HG02852 (cell line): Measurements from ENCODE around the gene ELMOD3.
A peak's percentile ranks its signal among the peaks of the same experiment; 100 is the strongest.
"Not testable (repeated sequence)": the region's sequence is repeated elsewhere in the genome, so short reads cannot be mapped to it uniquely, and the experiment has no call there.

Experiments
- ATAC-seq: cut with Tn5 transposase; IDR thresholded peaks from one replicate; pipeline ENCODE4 v1.9.1; 2021; ENCODE audit warnings: mild to moderate bottlenecking, moderate library complexity; ENCODE audit not compliant: unreplicated experiment

Gene ELMOD3

DNA sequence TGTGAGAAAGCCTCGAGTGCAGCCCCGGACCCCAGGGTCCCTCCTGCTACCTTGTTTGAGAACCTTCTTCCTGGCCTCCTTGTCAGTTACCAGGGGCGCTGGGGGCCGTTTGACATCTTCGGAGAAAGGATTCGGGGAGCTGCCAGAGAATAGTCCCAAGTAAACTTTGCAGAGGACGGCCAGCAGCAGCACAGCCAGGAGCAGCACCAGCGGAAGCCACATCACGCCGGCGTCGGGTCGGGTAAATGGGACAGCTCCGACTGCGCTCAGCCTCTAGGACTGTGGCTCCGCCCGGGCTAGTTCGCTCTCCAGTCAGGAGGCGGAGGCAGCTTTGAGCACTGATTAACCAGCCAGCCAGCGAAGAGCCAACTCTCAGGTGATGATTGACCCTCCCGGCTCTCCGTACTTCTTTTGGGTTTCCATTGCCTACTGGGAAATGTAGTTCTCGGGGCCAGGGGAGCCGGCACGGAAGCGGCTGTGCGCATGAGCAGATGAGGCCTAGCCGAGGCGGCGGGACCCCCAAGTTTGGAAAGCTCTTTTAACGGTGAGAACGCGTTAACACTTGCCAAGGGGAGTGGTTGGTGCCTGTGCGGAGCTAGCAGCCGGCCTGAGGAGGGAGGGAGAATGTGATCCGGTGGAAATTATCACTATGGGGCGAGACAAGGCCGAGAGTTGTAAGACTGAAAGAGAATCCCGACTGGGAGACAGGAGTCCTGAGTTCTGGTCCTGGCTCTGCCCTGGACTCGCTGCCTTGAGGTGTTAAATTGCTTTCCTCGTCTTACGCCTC, at the start of gene ELMOD3, which contains the start of gene RETSAT:
ELMOD3 (plus strand) TSS at position 484 of the 787 bp plus-strand sequence. CDS start 2,430 bp downstream, outside the sequence.
RETSAT (minus strand) TSS at position 243 of the 787 bp plus-strand sequence; CDS start at position 222, 21 bp downstream.
- peak; percentile 97 for ATAC-seq

DNA sequence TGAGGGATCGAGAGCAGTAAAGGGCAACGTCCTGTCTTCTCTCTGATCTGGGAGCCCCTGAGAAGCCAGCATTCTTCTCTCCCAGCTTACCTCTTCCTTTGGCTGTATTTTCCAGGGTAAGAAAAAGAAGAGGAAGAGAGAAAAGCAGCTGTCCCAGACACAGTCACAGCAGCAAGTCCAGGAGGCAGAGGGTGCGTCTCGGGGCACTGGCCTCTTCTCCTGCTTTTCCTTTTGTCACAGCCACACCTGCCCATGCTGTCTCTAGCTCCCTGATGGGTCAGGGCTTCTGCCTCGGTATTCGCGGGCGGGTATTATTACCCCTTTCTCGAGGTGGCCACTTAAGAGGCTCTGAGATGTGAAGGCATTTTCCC, 47.1 kb upstream of the ELMOD3 start:
- ATAC-seq: no peak

DNA sequence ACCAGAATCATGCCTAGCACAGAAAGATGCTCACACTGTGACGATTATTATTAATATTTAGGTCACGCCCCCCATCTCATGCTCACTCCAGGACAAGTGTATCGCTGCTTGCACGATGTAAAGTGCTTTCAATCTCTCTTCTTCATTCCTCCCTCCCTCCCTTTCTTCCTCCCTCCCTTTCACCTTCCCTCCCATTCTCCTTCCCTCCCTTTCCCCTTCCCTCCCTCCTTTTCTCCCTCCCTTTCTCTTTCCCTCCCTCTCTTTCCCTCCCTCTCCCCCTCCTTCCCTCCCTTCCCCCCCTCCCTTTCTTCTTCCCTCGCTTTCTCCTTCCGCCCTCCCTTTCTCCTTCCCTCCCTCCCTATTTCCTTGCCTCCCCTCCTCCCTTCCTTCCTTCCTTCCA, 46.4 kb upstream of the ELMOD3 start:
- no peak for ATAC-seq

DNA sequence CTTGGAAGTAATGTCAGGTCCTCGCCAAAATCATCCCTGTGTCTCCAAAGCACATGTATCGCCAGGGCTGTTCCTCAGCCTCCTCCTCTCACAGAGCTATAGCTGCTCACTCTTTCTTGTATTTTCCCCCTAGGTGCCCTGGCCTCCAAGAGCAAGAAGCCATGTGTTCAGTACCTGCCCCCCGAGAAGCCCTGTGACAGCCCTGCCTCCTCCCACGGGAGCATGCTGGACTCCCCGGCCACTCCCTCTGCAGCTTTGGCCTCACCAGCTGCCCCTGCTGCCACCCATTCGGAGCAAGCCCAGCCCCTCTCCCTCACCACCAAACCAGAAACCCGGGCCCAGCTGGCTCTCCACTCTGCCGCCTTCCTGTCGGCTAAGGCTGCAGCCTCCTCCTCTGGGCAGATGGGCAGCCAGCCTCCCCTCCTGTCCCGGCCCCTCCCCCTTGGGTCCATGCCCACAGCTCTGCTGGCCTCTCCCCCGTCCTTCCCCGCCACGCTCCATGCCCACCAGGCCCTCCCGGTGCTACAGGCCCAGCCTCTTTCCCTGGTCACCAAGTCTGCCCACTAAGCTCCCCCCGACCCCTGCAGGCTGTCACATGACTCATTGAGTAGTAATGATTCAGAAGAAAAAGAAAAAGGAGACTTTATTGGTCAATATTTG, 45.5 kb upstream of the ELMOD3 start:
- ATAC-seq: no peak

DNA sequence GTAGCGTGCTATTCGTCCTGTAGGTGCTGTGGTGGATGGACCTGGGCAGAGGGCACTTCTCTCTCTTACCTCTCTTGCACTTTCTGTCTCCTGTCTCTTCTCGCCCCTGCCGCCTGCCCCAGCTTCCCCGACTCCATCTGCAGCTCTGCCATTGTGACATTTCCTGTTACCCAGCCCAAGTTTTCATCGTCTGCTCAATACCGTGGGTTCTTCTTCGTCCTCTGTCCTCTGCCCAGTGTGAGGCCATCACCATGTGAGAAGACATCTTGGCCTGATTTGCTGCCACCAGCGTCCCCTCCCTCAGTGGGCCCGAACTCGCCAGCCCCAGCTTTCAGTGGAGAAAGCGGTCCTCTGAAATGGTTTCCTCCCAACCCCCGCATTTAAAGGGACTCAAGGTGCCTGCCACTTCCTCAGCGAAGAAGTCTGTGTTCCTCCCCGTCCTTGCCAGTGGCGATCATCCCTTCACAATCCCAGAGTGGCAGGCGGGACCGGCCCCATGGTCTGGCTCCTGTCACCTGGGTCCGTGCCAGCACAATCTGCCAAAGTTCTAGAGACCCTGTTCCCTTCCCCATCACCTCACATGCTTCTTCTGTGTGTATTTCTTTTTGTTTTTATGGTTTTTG, 44.8 kb upstream of the ELMOD3 start:
- no peak for ATAC-seq

DNA sequence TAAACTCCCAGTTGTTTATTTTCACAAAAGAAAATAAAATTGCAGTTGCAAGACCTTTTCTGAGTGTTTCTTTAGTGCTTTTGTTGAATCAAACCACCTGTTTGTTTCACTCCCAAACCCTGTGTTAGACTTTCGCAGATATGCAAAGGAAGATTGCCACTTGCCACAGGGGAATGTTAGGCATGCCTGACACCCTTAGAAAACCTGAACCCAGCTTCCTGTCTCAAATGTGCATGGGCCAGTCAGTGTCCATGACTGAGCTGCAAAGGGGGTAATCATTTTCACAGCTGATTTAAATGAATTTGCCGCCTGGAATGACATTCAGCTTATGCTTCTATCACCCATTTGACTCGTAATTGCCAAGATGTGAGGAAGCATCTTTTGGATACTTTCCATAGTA, 44.2 kb upstream of the ELMOD3 start:
- no peak for ATAC-seq

GRCh38 chr2:85312404-85312803, 42.2 kb upstream of the ELMOD3 start:
- no peak for ATAC-seq

- ATAC-seq: no peak
Measured at GRCh38 chr2:85314884-85315242, 39.7 kb upstream of the ELMOD3 start.

DNA sequence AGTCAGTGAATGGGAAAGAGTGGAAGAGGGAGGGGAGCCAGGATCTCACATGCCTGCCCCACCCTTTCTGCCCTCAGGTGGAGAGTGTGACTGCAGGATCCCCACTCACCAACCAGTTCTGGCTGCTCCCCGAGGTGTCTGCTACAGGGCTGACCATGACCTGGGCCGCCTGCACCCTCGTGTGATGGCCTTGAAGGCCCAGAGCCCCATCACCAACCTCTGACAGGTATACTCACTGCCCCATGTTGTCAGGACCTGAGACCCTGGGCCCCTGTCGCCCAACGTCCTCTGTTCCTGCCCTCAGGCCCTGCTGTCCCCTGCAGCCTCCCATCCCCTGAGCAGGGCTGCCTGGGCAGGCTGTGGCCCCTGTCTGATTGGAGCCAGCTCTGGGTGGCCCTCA, 38.6 kb upstream of the ELMOD3 start:
- not testable (repeated sequence) for ATAC-seq

GRCh38 chr2:85318222-85319074, 36.1 kb upstream of the ELMOD3 start:
- peak; percentile 72 for ATAC-seq

DNA sequence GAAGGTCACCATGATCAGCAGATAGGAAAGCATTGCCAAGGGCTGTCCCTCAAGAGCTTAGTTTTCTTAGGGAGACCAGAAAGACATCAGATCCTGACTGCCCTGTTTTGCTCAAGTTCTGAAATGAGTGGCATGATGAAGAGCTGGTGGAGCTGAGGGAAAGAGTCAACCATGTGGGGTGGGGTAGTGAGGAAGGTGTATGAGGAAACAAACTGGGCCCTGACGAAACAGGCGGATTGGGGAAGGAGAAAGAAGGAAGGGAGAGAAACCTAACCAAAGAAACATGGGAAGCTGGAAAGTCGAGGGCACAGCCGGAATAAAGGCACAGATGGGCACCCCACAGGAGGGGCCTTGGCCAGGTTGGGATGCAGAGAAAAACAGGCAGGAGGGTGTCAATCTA, 34.8 kb upstream of the ELMOD3 start:
- no peak for ATAC-seq

DNA sequence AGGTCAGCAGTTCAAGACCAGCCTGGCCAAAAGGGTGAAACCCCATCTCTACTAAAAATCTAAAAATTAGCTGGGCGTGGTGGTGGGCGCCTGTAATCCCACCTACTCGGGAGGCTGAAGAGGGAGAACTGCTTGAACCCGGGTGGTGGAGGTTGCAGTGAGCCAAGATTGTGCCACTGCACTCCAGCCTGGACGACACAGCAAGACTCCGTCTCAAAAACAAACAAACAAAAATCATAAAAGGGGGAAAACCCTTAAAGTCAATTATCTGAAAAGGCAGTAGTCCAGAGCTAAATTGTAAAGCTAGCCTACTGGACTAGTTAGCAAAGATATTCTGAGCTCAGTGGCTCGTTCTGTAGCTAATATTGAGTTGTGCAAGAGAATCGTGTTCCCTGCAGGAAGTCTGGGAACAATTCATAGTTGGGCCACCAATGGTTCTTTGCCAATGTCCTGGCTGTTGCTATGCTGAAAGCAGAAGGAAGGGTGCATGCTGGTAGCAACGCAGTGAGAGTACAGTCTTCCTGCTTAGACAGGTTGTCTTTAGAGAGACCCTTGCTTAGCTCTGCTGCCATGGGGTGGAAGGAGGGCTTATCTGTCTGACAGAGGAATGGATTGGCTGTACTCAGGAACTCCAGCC, 31.1 kb upstream of the ELMOD3 start:
- ATAC-seq: no peak

GRCh38 chr2:85323988-85324367, 30.6 kb upstream of the ELMOD3 start:
- not testable (repeated sequence) for ATAC-seq

DNA sequence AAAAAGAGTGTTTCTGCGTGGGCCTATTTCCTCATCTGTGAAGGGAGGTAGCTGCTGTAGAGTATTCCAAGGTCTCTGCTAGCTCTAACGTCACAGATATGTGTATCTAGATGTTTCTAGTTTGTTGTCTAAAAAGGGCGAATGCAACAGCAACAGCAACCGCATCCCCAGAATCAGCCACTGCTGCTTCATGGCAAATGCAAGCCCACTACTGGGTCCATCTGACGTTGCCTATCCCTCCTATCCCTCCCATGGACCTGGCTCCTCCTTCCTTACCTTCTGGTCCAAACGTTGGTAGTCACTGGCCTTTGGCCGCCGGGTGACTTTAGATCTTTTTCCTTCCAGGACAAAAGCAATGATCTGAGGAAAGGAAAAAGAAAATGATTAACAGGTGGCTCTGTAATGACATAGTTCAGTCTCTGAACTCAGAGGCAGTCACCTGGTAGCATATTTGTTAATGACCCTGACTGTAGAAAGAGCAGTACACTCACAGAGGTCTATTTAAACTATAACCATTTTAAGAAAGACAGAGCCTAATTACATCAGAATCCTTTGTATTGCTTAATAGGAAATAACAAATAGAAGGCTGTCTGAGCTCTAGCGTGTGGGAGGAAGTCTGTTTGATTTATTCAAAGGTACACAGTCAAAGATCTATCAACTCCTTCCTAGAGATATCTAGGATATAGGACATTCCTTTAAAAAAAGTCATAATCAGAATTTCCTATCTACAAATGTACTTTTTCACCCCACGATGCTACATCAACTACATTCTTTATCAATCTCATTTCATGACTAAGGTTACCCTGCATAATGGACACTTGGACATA, 29.7 kb upstream of the ELMOD3 start:
- ATAC-seq: no peak

GRCh38 chr2:85325466-85325811, 29.1 kb upstream of the ELMOD3 start:
- no peak for ATAC-seq

DNA sequence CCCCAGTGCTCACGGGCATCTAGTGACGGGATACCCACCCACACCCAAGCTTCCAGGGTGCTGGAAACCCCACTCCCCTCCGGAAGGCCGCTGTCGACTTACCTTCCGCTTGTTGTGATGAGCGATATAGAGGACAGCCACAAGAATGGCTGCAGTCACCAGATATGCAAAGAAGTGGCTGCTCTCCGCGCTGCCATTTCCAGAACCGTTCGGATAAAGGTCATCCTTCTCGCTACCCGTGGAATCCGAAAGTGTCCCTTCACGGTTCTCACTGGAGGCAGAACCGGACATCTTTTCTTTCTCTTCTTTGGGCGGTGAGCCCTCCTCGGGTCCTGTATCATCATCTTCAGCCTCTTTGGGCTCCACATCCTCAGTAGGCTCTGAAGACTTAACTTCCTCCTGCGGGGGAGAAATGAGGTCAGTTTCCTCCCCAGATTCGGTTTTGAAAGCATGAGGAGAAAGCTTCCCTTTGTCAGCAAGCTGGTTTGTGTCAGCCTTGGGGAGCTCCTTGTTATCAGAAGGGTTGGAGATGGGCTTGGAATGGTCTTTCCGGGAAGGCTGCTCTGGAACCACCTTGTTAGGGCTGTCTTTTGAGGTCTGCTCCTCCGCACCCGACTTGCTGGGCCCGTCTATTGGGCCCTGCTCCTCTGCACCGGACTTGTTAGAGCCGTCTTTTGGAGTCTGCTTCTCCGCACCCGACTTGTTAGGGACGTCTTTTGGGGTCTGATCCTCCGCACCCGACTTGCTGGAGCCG, 28.0 kb upstream of the ELMOD3 start:
- ATAC-seq: peak; percentile 35

- peak; percentile 33 for ATAC-seq
Measured at GRCh38 chr2:85327160-85327821, 27.3 kb upstream of the ELMOD3 start.

GRCh38 chr2:85327822-85328617, 26.5 kb upstream of the ELMOD3 start, which contains the start of gene TGOLN2:
TGOLN2 (minus strand) TSS chr2:85327989; CDS start chr2:85327962, 27 bp downstream.
- peak; percentile 80 for ATAC-seq
